Esophagus muscularis mucosa (tissue), 4 donors: Measurements from ENCODE around the gene SYNDIG1.

Experiments used
- CTCF ChIP-seq, 3 experiments: fragments of 200-600 bp in 2 of 3; fragments of 450-650 bp in 1 of 3; sonication (generic) in 2 of 3; IDR thresholded peaks; one replicate each; pipeline ENCODE4 v1.5.1; 2017 to 2019; ENCODE audit warnings: antibody characterized with exemption in 3 of 3, mild to moderate bottlenecking in 2 of 3, moderate library complexity in 1 of 3
- EP300 ChIP-seq: sonication (generic); formaldehyde crosslinking; IDR thresholded peaks from one replicate; pipeline ENCODE4 v1.6.1; 2017; ENCODE audit warnings: antibody characterized with exemption
- POLR2A ChIP-seq: fragments of 450-650 bp; IDR thresholded peaks from one replicate; pipeline ENCODE4 v1.6.1; 2017; ENCODE audit warnings: antibody characterized with exemption, moderate library complexity, mild to moderate bottlenecking, low read depth
- POLR2AphosphoS5 ChIP-seq, 2 donors: sonication (generic); formaldehyde crosslinking; IDR thresholded peaks; one replicate each; pipeline ENCODE4 v1.6.1; 2017; ENCODE audit warnings: antibody characterized with exemption in 2 of 2

- no peak for TF ChIP-seq POLR2A
- no peak for TF ChIP-seq EP300
- no peak for TF ChIP-seq CTCF (IDR thresholded peaks at IDR 0.05)
- TF ChIP-seq POLR2AphosphoS5 (IDR thresholded peaks at IDR 0.05): no peak
Observed at GRCh38 chr20:24598996-24599395, 129.6 kb downstream of the SYNDIG1 start.
